HL-60/S4 (cell line): ENCODE results near the gene CD276.
"Not testable (repeated sequence)": the region's sequence is repeated elsewhere in the genome, so short reads cannot be mapped to it uniquely, and the experiment has no call there.

ENCODE experiments used
- in situ Hi-C: fragments of 300-500 bp; cut with MboI; formaldehyde crosslinking; loops from 2 replicates; pipeline ENCODE4 v1.14.3; 2022; ENCODE audit warnings: low sequenced_read_pairs

The CD276 gene

GRCh38 chr15:73683777-73684580 is at the start of gene CD276:
CD276 (plus strand) TSS chr15:73684383; CDS start chr15:73699640, 15,257 bp downstream.
- in situ Hi-C loops = no loop called here

- in situ Hi-C loops = no loop called here
Observed at GRCh38 chr15:73637527-73637926, 46.7 kb upstream of the CD276 start.

- in situ Hi-C loops = not testable (repeated sequence)
Observed at GRCh38 chr15:73639464-73639863, 44.7 kb upstream of the CD276 start.

GRCh38 chr15:73647259-73648013 is 36.7 kb upstream of the CD276 start:
- in situ Hi-C loops = no loop called here

GRCh38 chr15:73648014-73648295 is 36.2 kb upstream of the CD276 start:
- in situ Hi-C loops = no loop called here

- in situ Hi-C loops = no loop called here
Observed at GRCh38 chr15:73650416-73651126, 33.6 kb upstream of the CD276 start.

GRCh38 chr15:73654659-73655058 is 29.5 kb upstream of the CD276 start:
- in situ Hi-C loops = no loop called here

GRCh38 chr15:73655724-73656123 is 28.5 kb upstream of the CD276 start:
- in situ Hi-C loops = no loop called here

- in situ Hi-C loops = no loop called here
Observed at GRCh38 chr15:73658645-73659044, 25.5 kb upstream of the CD276 start.

GRCh38 chr15:73660455-73660854 is 23.7 kb upstream of the CD276 start:
- in situ Hi-C loops = no loop called here

GRCh38 chr15:73674587-73674986 is 9.6 kb upstream of the CD276 start:
- in situ Hi-C loops = no loop called here

- in situ Hi-C loops = no loop called here
Observed at GRCh38 chr15:73677146-73677607, 7.0 kb upstream of the CD276 start.

GRCh38 chr15:73677733-73678132 is 6.5 kb upstream of the CD276 start:
- in situ Hi-C loops = no loop called here

- in situ Hi-C loops = no loop called here
Observed at GRCh38 chr15:73678498-73678897, 5.7 kb upstream of the CD276 start.

GRCh38 chr15:73679180-73679579 is 5.0 kb upstream of the CD276 start:
- in situ Hi-C loops = no loop called here

GRCh38 chr15:73679964-73680363 is 4.2 kb upstream of the CD276 start:
- in situ Hi-C loops = no loop called here

GRCh38 chr15:73680549-73680948 is 3.6 kb upstream of the CD276 start:
- in situ Hi-C loops = no loop called here

- in situ Hi-C loops = no loop called here
Observed at GRCh38 chr15:73681063-73681462, 3.1 kb upstream of the CD276 start.

GRCh38 chr15:73681856-73682599 is 2.2 kb upstream of the CD276 start:
- in situ Hi-C loops = no loop called here

GRCh38 chr15:73682600-73683090 is 1.5 kb upstream of the CD276 start:
- in situ Hi-C loops = no loop called here

- in situ Hi-C loops = no loop called here
Observed at GRCh38 chr15:73683257-73683776, 866 bp upstream of the CD276 start.
